Endothelial cell of umbilical vein (primary cell): Measurements from ENCODE around the gene SEPTIN5. TPM values are rescaled to one million over a fixed set of nuclear protein-coding genes. Genes with fewer than 3 reads are reported as not detected.

Experiments used
- BruUV-seq: library from RNA; stranded (reverse); fragments of 400-500 nt; replicated peaks from 2 replicates; lab custom pipeline; 2021; lab: Mats Ljungman, UMichigan
- CTCF ChIA-PET: fragments of 300-600, 350-600 bp; sonication (Branson Sonifier 250); formaldehyde crosslinking; loops from one replicate; lab custom pipeline; 2021; ENCODE audit warnings: antibody characterized with exemption, inconsistent platforms; lab: Charles Lee
- POLR2A ChIA-PET: fragments of 300-600, 350-600 bp; sonication (Branson Sonifier 250); formaldehyde crosslinking; loops from one replicate; lab custom pipeline; 2021; ENCODE audit warnings: antibody characterized with exemption, inconsistent platforms; lab: Charles Lee
- DNase-seq: peaks from one replicate; pipeline ENCODE4 v3.0.0-alpha.2; 2011; ENCODE audit warnings: low read depth, low spot score
- FAIRE-seq: peaks from 2 replicates; lab custom pipeline; 2011; peaks lifted over from hg19 to GRCh38; lab: Jason Lieb, UNC
- H2AFZ ChIP-seq: 2 replicates; pipeline ENCODE4 v1.6.0; 2012; ENCODE audit warnings: low read depth, low read length, control low read depth, inconsistent platforms
- H3K27ac ChIP-seq: 2 replicates; pipeline ENCODE4 v1.5.1; 2011; ENCODE audit warnings: low read depth, mild to moderate bottlenecking, control low read depth, low read length, moderate library complexity; ENCODE audit not compliant: insufficient read depth
- H3K27me3 ChIP-seq, 2 experiments: 2 replicates each; pipeline versions ENCODE4 v1.6.0 to v1.6.1; 2011; ENCODE audit warnings: low read length in 2 of 2, mixed read lengths in 1 of 2; ENCODE audit not compliant: control insufficient read depth in 2 of 2, insufficient read depth in 2 of 2
- H3K36me3 ChIP-seq, 2 experiments: 2 replicates in 1 of 2; 3 replicates in 1 of 2; pipeline ENCODE4 v1.5.1; 2011; ENCODE audit warnings: low read length in 2 of 2, mild to moderate bottlenecking in 1 of 2, moderate library complexity in 1 of 2; ENCODE audit not compliant: control insufficient read depth in 2 of 2, insufficient read depth in 2 of 2; ENCODE audit errors: extremely low read depth in 1 of 2
- H3K4me1 ChIP-seq: 3 replicates; pipeline ENCODE4 v1.5.1; 2011; ENCODE audit warnings: mild to moderate bottlenecking, low read length; ENCODE audit not compliant: control insufficient read depth, insufficient read depth; ENCODE audit errors: extremely low read depth
- H3K4me2 ChIP-seq: 2 replicates; pipeline ENCODE4 v1.6.1; 2011; ENCODE audit warnings: low read length, control low read depth, mixed read lengths; ENCODE audit not compliant: insufficient read depth
- H3K4me3 ChIP-seq, 3 experiments: fragments of 200-600 bp in 1 of 3; sonication (generic), shearing (Covaris generic) in 1 of 3; replicated peaks in 1 of 3; 2 replicates each; pipeline ENCODE4 v1.5.1; 2011 to 2016; ENCODE audit warnings: control low read depth in 3 of 3, low read length in 3 of 3, mild to moderate bottlenecking in 2 of 3, inconsistent platforms in 1 of 3, low read depth in 1 of 3, moderate library complexity in 1 of 3; ENCODE audit not compliant: insufficient read depth in 1 of 3
- H3K79me2 ChIP-seq: 2 replicates; pipeline ENCODE4 v1.6.0; 2012; ENCODE audit warnings: low read length, inconsistent platforms; ENCODE audit not compliant: control insufficient read depth, insufficient read depth
- H3K9ac ChIP-seq: replicated peaks from 2 replicates; pipeline ENCODE3; 2011; ENCODE audit warnings: low read length, control low read depth; ENCODE audit not compliant: insufficient read depth; ENCODE audit errors: extremely low read depth
- H3K9me1 ChIP-seq: replicated peaks from 3 replicates; pipeline ENCODE4 v1.6.0; 2011; ENCODE audit warnings: mild to moderate bottlenecking, low read length; ENCODE audit not compliant: control insufficient read depth, insufficient read depth; ENCODE audit errors: extremely low read depth
- H3K9me3 ChIP-seq: replicated peaks from 2 replicates; pipeline ENCODE4 v1.5.1; 2012; ENCODE audit warnings: low read length, inconsistent platforms; ENCODE audit not compliant: control insufficient read depth, insufficient read depth
- H4K20me1 ChIP-seq: replicated peaks from 2 replicates; pipeline ENCODE3; 2011; ENCODE audit warnings: mild to moderate bottlenecking, low read length; ENCODE audit not compliant: control insufficient read depth, insufficient read depth; ENCODE audit errors: extremely low read depth
- CTCF ChIP-seq, 2 donors: IDR thresholded peaks; 1 replicate in 1 of 2; 2 replicates in 1 of 2; pipeline ENCODE4 v1.5.1; 2011; ENCODE audit warnings: low read length in 2 of 2, mild to moderate bottlenecking in 2 of 2, moderate library complexity in 2 of 2, control low read depth in 1 of 2, inconsistent platforms in 1 of 2, low read depth in 1 of 2; ENCODE audit not compliant: insufficient read depth in 1 of 2; ENCODE audit errors: extremely low read depth in 1 of 2
- EZH2 ChIP-seq: IDR thresholded peaks from 2 replicates; pipeline ENCODE4 v1.6.1; 2012; ENCODE audit warnings: borderline replicate concordance, low read depth, mild to moderate bottlenecking, moderate library complexity, low read length, inconsistent platforms; ENCODE audit not compliant: severe bottlenecking
- FOS ChIP-seq: IDR thresholded peaks from 2 replicates; pipeline ENCODE4 v1.6.1; 2011; ENCODE audit warnings: mild to moderate bottlenecking, low read length, moderate library complexity, borderline replicate concordance; ENCODE audit not compliant: insufficient read depth
- GATA2 ChIP-seq: IDR thresholded peaks from 2 replicates; pipeline ENCODE4 v1.7.0; 2011; ENCODE audit warnings: low read depth, mild to moderate bottlenecking, moderate library complexity, mixed read lengths, low read length; ENCODE audit not compliant: insufficient read length, insufficient read depth
- JUN ChIP-seq: IDR thresholded peaks from 2 replicates; pipeline ENCODE4 v1.6.1; 2011; ENCODE audit warnings: borderline replicate concordance, low read depth; ENCODE audit not compliant: insufficient read length, insufficient read depth
- MAX ChIP-seq: IDR thresholded peaks from 2 replicates; pipeline ENCODE4 v1.6.1; 2011; ENCODE audit not compliant: insufficient read depth, insufficient read length
- MYC ChIP-seq: IDR thresholded peaks from one replicate; pipeline ENCODE4 v1.6.1; 2011; ENCODE audit warnings: mild to moderate bottlenecking, low read depth, low read length
- POLR2A ChIP-seq: IDR thresholded peaks from 2 replicates; pipeline ENCODE4 v1.6.1; 2012; ENCODE audit warnings: low read depth, mild to moderate bottlenecking, control low read depth, low read length
- POLR2AphosphoS5 ChIP-seq: IDR thresholded peaks from 2 replicates; pipeline ENCODE4 v1.6.1; 2012; ENCODE audit warnings: low read depth, mild to moderate bottlenecking, control low read depth, low read length, moderate library complexity; ENCODE audit not compliant: insufficient read depth
- dilution Hi-C: fragments of 300-500 bp; cut with MboI; formaldehyde crosslinking; loops from one replicate; pipeline ENCODE4 v1.15.0; 2019; ENCODE audit warnings: low sequenced_read_pairs; ENCODE audit not compliant: extremely low pct_ligation_motif_present
- intact Hi-C: fragments of 100-400 bp; cut with micrococcal nuclease; formaldehyde crosslinking; loops from one replicate; pipeline ENCODE4 v1.10.0; 2022
- polyA plus RNA-seq, 4 experiments: library from polyadenylated mRNA; depleted of rRNA in 3 of 4; stranded (reverse) in 3 of 4; unstranded in 1 of 4; fragments of >200 nt; gene quantifications; 2 replicates each; pipeline versions ENCODE4 v1.2.1 to v1.2.3, GENCODE V29; 2011 to 2012; ENCODE audit warnings: missing spikeins in 1 of 4
- total RNA-seq: library from RNA; stranded (reverse); gene quantifications from 2 replicates; pipeline ENCODE4 v1.2.3, GENCODE V29; 2021

Gene SEPTIN5
- total and polyA plus RNA-seq, 2 donors (not counting 3 experiments of a cell fraction or from before 2014, with no cell fraction given) = 31.1 to 35.8 TPM

- H3K4me3 ChIP-seq = no peak overlapping the region
- no peaks in the 10 kb centered on the region for H4K20me1 ChIP-seq
- ChIA-PET POLR2A (no interaction called here), CTCF (interaction anchor here (2.1 kb wide), 1 partner anchor 10 kb away, joined by 5 read pairs; no protein-coding TSS in a partner anchor)
- no peak overlapping the region for H3K9ac ChIP-seq
- BruUV-seq = no TSS peak
- dilution Hi-C loops = no loop called here
- no peak overlapping the region for H3K27ac ChIP-seq
- DNase-seq = no peak
- no peaks in the 10 kb centered on the region for H3K36me3 ChIP-seq
- H3K4me1 ChIP-seq = peaks cover 6% of the 10 kb centered on the region
- H3K9me3 ChIP-seq = no peaks in the 10 kb centered on the region
- no peaks in the 10 kb centered on the region for H3K79me2 ChIP-seq
- no peak overlapping the region for H3K4me2 ChIP-seq
- no peak overlapping the region for H2AFZ ChIP-seq
- H3K27me3 ChIP-seq = peaks cover 3 to 12% of the 10 kb centered on the region in 2 experiments
- H3K9me1 ChIP-seq = no peaks in the 10 kb centered on the region
- no peak for TF ChIP-seq POLR2A
- no peak for TF ChIP-seq FOS
- TF ChIP-seq MYC = no peak
- no peak for TF ChIP-seq EZH2
- no peak for TF ChIP-seq MAX
- TF ChIP-seq JUN = no peak
- no peak for TF ChIP-seq CTCF (IDR thresholded peaks at IDR 0.05; ENCODE audit: extremely low read depth in 1 of 2, insufficient read depth in 1 of 2, low read depth in 1 of 2, low read length in 2 of 2)
- TF ChIP-seq GATA2 = no peak
- no peak for TF ChIP-seq POLR2AphosphoS5
- intact Hi-C loops = no loop called here
- no peak for FAIRE-seq
Observed at GRCh38 chr22:19687561-19688300, 26.6 kb upstream of the SEPTIN5 start.
